HepG2 (cell line): Measurements from ENCODE around the gene MAD2L2. TPM values are rescaled to one million over a fixed set of nuclear protein-coding genes. Genes with fewer than 3 reads are reported as not detected.
A peak's percentile ranks its signal among the peaks of the same experiment; 100 is the strongest.

Source experiments
- AGO2 ChIP-seq: fragments of 200-400 bp; formaldehyde crosslinking; optimal IDR thresholded peaks from 2 replicates; pipeline ENCODE3; 2017; ENCODE audit warnings: mild to moderate bottlenecking, low read depth, low read length, moderate library complexity
- HOXA5 ChIP-seq: sonication (generic); formaldehyde crosslinking; IDR thresholded peaks from 2 replicates; pipeline ENCODE4 v1.4.0; 2020; ENCODE audit warnings: missing genetic modification reagents
- KAT8 ChIP-seq: IDR thresholded peaks from 2 replicates; pipeline ENCODE4 v1.6.1; 2016; ENCODE audit warnings: missing genetic modification reagents, missing compliant biosample characterization
- KMT2B ChIP-seq: IDR thresholded peaks from 2 replicates; pipeline ENCODE4 v1.6.1; 2016; ENCODE audit warnings: missing genetic modification reagents, missing compliant biosample characterization
- MEF2D ChIP-seq: sonication (generic); formaldehyde crosslinking; IDR thresholded peaks from 2 replicates; pipeline ENCODE4 v1.5.1; 2020; ENCODE audit warnings: mild to moderate bottlenecking, missing genetic modification reagents
- NAIF1 ChIP-seq: sonication (generic); formaldehyde crosslinking; IDR thresholded peaks from 2 replicates; pipeline ENCODE4 v1.5.0; 2020; ENCODE audit warnings: mild to moderate bottlenecking, missing genetic modification reagents, borderline replicate concordance
- PATZ1 ChIP-seq: sonication (generic); formaldehyde crosslinking; IDR thresholded peaks from 2 replicates; pipeline ENCODE4 v1.4.0; 2020; ENCODE audit warnings: missing genetic modification reagents
- PHB2 ChIP-seq: fragments of 450-650 bp; IDR thresholded peaks from 2 replicates; pipeline ENCODE4 v1.6.1; 2018; ENCODE audit not compliant: partially characterized antibody
- REPIN1 ChIP-seq: sonication (generic); formaldehyde crosslinking; IDR thresholded peaks from 2 replicates; pipeline ENCODE4 v1.8.0; 2022; ENCODE audit warnings: missing genetic modification reagents, low read depth, mild to moderate bottlenecking, borderline replicate concordance
- SSRP1 ChIP-seq: IDR thresholded peaks from 2 replicates; pipeline ENCODE4 v1.6.1; 2016; ENCODE audit warnings: control low read depth
- SYNCRIP ChIP-seq: fragments of 200-400 bp; formaldehyde crosslinking; IDR thresholded peaks from 2 replicates; pipeline ENCODE4 v1.6.1; 2018; ENCODE audit warnings: mild to moderate bottlenecking, low read depth, low read length; ENCODE audit not compliant: insufficient read depth
- ZBTB46 ChIP-seq: sonication (generic); formaldehyde crosslinking; IDR thresholded peaks from 2 replicates; pipeline ENCODE4 v1.4.0; 2020; ENCODE audit warnings: mild to moderate bottlenecking, missing genetic modification reagents, borderline replicate concordance
- ZKSCAN8 ChIP-seq: IDR thresholded peaks from 2 replicates; pipeline ENCODE4 v1.6.1; 2016; ENCODE audit warnings: borderline replicate concordance, missing genetic modification reagents, missing compliant biosample characterization
- ZNF24 ChIP-seq: fragments of 450-650 bp; IDR thresholded peaks from 2 replicates; pipeline ENCODE4 v1.6.1; 2017; ENCODE audit warnings: antibody characterized with exemption, mild to moderate bottlenecking
- ZNF713 ChIP-seq: sonication (generic); formaldehyde crosslinking; IDR thresholded peaks from 2 replicates; pipeline ENCODE4 v1.4.0; 2020; ENCODE audit warnings: mild to moderate bottlenecking, missing genetic modification reagents
- polyA plus RNA-seq, 8 experiments: library from polyadenylated mRNA; depleted of rRNA in 3 of 8; stranded (reverse) in 7 of 8; unstranded in 1 of 8; fragments of >200 nt; fragmentation: Illumina TruSeq in 4 of 8; extraction: Trizol in 4 of 8; gene quantifications; 2 replicates each; pipeline versions ENCODE4 v1.2.1 to v1.2.3, GENCODE V29; 2011 to 2016; ENCODE audit warnings: low read depth in 4 of 8, missing spikeins in 1 of 8, mixed read lengths in 1 of 8; ENCODE audit not compliant: insufficient read depth in 1 of 8
- total RNA-seq, 5 experiments: library from RNA; depleted of rRNA; stranded (reverse); fragments of >200 nt; fragmentation: Illumina TruSeq; extraction: Trizol; gene quantifications; 2 replicates each; pipeline ENCODE4 v1.2.3, GENCODE V29; 2016; ENCODE audit warnings: low read depth in 1 of 5
- TF ChIP-seq, protein P1 (sequence below): sonication (generic); formaldehyde crosslinking; IDR thresholded peaks from 2 replicates; pipeline ENCODE4 v1.4.0; 2020; ENCODE audit warnings: missing genetic modification reagents
- TF ChIP-seq, protein P2 (sequence below): sonication (generic); formaldehyde crosslinking; IDR thresholded peaks from 2 replicates; pipeline ENCODE4 v1.4.0; 2020; ENCODE audit warnings: missing genetic modification reagents, borderline replicate concordance

The MAD2L2 gene
- total and polyA plus RNA-seq, 2 of the 13 experiments (the other 11 are each of a cell fraction or from before 2014, with no cell fraction given) = 51.8 to 53.8 TPM

GRCh38 chr1:11671544-11672286 is 9.2 kb downstream of the MAD2L2 start (continued):
- peak; percentile 84 for TF ChIP-seq MEF2D (CRISPR knock-in tag)
- no peak for TF ChIP-seq ZKSCAN8 (CRISPR knock-in tag)
- no peak for TF ChIP-seq ZNF24
- peak; percentile 22; the same call in 1 of the 2 replicates for TF ChIP-seq KAT8
- no peak for TF ChIP-seq SYNCRIP
- 0 out of 2 replicates have a peak, but pooled peaks have one; percentile 31 for TF ChIP-seq NAIF1 (CRISPR knock-in tag)
- TF ChIP-seq SSRP1 (CRISPR knock-in tag) = no peak
- TF ChIP-seq, protein P1, sequence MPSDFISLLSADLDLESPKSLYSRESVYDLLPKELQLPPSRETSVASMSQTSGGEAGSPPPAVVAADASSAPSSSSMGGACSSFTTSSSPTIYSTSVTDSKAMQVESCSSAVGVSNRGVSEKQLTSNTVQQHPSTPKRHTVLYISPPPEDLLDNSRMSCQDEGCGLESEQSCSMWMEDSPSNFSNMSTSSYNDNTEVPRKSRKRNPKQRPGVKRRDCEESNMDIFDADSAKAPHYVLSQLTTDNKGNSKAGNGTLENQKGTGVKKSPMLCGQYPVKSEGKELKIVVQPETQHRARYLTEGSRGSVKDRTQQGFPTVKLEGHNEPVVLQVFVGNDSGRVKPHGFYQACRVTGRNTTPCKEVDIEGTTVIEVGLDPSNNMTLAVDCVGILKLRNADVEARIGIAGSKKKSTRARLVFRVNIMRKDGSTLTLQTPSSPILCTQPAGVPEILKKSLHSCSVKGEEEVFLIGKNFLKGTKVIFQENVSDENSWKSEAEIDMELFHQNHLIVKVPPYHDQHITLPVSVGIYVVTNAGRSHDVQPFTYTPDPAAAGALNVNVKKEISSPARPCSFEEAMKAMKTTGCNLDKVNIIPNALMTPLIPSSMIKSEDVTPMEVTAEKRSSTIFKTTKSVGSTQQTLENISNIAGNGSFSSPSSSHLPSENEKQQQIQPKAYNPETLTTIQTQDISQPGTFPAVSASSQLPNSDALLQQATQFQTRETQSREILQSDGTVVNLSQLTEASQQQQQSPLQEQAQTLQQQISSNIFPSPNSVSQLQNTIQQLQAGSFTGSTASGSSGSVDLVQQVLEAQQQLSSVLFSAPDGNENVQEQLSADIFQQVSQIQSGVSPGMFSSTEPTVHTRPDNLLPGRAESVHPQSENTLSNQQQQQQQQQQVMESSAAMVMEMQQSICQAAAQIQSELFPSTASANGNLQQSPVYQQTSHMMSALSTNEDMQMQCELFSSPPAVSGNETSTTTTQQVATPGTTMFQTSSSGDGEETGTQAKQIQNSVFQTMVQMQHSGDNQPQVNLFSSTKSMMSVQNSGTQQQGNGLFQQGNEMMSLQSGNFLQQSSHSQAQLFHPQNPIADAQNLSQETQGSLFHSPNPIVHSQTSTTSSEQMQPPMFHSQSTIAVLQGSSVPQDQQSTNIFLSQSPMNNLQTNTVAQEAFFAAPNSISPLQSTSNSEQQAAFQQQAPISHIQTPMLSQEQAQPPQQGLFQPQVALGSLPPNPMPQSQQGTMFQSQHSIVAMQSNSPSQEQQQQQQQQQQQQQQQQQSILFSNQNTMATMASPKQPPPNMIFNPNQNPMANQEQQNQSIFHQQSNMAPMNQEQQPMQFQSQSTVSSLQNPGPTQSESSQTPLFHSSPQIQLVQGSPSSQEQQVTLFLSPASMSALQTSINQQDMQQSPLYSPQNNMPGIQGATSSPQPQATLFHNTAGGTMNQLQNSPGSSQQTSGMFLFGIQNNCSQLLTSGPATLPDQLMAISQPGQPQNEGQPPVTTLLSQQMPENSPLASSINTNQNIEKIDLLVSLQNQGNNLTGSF (CRISPR knock-in tag) = no peak
- TF ChIP-seq KMT2B (CRISPR knock-in tag) = no peak
- TF ChIP-seq, protein P2, sequence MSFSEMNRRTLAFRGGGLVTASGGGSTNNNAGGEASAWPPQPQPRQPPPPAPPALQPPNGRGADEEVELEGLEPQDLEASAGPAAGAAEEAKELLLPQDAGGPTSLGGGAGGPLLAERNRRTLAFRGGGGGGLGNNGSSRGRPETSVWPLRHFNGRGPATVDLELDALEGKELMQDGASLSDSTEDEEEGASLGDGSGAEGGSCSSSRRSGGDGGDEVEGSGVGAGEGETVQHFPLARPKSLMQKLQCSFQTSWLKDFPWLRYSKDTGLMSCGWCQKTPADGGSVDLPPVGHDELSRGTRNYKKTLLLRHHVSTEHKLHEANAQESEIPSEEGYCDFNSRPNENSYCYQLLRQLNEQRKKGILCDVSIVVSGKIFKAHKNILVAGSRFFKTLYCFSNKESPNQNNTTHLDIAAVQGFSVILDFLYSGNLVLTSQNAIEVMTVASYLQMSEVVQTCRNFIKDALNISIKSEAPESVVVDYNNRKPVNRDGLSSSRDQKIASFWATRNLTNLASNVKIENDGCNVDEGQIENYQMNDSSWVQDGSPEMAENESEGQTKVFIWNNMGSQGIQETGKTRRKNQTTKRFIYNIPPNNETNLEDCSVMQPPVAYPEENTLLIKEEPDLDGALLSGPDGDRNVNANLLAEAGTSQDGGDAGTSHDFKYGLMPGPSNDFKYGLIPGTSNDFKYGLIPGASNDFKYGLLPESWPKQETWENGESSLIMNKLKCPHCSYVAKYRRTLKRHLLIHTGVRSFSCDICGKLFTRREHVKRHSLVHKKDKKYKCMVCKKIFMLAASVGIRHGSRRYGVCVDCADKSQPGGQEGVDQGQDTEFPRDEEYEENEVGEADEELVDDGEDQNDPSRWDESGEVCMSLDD (CRISPR knock-in tag) = peak; percentile 37; the same call in 1 of the 2 replicates
- TF ChIP-seq PATZ1 (CRISPR knock-in tag) = peak; percentile 79; the same call in 1 of the 2 replicates
- peak; percentile 38 for TF ChIP-seq AGO2
- 0 out of 2 replicates have a peak, but pooled peaks have one; percentile 26 for TF ChIP-seq HOXA5 (CRISPR knock-in tag)
- TF ChIP-seq ZNF713 = no peak
- peak; percentile 71 for TF ChIP-seq REPIN1
- no peak for TF ChIP-seq ZBTB46 (CRISPR knock-in tag)
- TF ChIP-seq PHB2 = no peak
